GM18520 (cell line): ENCODE measurements around the gene TP53TG5.

ENCODE experiments used
- ATAC-seq: cut with Tn5 transposase; IDR thresholded peaks from one replicate; pipeline ENCODE4 v1.9.1; 2021; ENCODE audit not compliant: unreplicated experiment

The TP53TG5 gene

DNA sequence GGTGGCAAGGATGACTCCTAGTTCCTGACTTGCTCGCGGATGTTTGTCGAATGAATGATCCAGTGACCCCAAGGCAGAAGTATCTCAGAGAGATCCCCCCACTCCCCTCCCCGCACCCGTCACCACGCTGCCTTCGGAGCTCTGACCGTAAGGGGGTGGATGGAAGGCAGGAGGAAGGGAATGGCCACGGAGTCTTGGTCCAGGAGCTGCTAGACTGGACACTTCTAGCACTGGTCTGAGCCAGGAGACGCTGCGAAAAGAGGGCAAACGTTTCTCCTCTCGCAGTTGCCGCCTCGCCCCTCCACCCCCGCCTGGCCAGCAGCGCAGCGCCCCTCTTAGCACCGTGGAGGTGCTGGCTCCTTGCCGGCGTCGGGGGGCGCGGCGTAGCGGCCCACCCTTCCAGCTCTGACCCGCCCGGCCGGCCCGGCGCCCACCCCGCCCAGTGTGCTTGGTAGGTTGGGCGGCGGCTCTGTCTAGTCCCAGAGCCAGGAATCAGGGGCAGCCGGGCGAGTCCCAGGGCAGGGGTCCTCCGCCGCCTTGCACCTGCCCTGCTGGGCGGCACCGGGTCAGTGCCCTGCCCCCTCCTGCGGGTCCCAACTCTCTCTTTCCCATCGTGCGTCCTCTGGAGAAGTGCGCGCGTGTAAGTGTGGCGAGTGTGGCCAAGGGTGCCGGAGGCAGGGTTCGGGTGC is 27.6 kb upstream of the TP53TG5 start:
- no peak for ATAC-seq

DNA sequence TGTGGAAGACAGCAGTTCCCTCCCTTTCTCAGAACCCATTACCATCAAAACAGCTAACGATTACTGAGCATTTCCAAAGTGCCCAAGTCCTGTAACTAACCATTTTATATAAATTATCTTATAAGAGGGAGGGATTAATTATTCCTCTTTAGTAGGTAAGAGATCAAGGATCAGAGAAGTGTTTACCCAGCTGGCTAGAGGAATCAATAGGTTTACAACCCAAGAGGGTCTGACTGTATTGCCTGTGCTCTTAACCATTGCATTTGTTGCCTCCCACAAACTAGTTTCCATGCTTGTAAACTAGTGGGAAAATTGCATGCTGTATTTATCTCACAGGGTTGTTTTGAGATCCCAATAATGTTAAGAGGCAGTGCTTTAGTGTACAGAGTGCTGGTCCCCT is 26.3 kb upstream of the TP53TG5 start:
- ATAC-seq, result no peak

DNA sequence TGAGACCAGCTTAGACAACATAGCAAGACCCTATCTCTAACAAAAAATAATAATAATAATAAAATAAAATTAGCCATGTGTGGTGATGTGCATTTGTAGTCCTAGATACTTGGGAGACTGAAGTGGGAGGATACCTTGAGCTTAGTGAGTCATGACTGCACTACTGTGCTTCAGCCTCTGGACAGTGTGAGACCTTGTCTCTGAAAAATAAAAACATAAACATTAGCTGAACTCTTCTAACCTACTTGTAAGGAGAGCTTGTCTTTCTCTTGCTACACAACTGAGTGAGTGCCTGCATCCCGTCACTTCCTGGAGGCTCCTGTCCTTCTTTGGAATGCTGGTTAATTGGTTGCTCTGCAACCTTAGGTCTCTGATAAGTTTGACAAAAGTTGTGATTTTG is 24.8 kb upstream of the TP53TG5 start:
- no peak for ATAC-seq

DNA sequence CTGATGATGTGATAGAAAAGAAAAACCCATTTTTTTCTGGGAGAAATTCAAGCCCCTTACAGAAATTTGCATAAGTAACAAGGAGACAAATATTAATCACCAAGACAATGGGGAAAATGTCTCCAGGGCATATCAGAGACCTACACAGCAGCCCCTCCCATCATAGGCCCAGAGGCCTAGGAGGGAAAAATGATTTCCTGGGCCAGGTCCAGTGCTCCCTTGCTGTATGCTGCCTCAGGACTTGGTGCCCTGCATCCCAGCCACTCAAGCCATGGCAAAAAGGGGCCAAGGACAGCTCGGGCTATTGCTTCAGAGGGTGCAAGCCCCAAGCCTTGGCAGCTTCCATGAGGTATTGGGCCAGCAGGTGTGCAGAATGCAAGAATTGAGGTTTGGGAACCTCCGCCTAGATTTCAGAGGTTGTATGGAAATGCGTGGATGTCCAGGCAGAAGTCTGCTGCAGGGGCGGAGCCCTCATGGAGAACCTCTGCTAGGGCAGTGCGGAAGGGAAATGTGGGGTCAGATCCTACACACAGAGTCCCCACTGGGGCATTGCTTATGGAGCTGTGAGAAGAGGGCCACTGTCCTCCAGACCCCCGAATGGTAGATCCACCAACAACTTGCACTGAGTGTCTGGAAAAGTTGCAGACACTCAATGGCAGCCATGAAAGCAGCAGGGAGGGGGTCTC is 22.4 kb upstream of the TP53TG5 start:
- no peak for ATAC-seq

DNA sequence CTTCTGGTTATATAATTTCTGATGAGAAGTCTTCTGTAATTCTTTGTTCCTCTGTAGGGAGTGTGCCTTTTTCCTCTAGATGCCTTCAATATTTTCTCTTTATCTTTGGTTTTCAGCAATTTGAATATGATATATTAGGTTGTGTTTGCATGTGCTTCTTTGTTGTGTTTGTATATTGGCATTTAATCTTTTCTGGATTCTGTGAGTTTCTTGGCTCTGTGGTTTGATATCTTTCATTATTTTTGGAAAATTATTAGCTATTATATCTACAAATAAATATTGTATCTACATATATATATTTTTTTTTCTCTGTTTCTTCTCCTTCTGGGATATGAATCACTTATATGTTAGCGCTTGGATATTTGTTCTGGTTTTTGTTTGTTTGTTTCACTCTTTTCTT is 20.9 kb upstream of the TP53TG5 start:
- no peak for ATAC-seq

DNA sequence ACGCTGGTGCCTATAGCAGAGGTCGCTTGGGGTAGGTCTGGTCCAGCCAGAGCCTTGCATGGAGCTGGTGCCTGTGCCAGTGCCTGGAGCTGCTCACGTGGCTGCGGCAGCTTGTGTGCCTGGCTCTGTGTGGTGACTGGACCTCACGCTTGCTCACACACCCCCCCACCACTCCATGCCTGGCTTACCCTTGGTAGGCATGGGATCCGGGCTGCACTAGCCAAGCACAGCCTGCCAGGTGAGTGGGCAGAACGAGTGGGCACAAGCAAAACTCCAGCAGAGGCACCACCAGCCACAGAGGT is 16.9 kb upstream of the TP53TG5 start:
- ATAC-seq, result no peak

DNA sequence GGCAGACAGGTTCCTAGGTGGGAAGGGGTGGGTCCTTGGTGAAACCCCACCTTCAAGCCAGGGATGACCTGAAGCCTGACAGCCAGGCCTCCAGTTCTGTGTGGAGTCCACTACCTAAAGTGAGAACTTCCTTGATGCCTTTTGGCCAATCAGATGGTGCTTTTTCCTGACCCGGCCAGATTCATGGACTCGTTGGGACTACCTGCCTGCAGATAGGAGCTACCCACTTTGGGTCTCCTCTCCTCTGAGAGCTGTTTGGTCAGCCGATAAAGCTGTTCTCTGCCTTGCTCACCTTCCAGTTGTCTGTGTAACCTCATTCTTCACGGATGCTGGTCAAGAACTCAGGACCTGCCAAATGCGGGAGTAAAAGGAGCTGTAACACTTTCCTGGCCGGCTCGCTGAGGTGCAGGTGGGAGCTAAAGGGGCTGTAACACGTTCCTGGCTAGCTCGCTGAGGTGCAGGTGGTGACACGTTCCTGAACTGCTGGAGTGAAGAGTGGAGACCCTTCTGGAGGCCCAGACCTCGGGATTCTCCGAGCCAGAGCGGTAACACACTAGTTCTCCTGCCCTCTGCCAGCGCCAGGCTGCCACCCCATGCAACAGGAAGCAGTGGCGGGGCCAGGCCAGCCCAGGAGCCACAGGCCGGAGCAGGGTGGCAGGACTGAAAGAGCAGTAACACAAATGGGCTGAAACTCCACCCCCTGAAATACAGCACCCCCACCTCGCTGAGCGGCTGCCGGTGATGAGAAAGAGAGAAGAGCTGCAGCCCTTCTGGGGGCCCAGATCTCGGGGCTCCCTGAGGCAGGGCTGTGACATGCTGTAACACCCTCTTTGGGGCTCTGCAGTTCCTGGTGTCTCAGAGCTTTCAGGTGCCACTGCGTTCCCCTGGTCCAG is 16.3 kb upstream of the TP53TG5 start:
- no peak for ATAC-seq

DNA sequence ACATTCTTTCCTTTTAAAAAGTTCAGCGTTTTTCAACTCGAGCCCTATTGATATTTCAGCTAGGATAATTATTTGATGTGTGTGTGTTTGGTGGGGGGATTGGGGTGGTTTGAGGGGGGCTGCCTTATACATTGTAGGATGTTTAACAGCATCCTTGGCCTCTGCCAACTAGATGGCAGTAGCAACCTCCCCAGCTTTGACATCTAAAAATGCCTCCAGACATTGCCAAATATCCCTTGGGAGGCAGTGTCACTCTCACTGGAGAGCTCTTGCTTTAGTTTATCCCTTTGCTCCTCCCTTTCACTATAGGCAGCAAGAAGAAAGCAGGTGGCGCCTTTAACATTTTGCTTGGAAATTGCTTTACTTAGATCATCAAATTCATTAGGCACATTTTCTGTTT is 14.6 kb upstream of the TP53TG5 start:
- ATAC-seq, result no peak

DNA sequence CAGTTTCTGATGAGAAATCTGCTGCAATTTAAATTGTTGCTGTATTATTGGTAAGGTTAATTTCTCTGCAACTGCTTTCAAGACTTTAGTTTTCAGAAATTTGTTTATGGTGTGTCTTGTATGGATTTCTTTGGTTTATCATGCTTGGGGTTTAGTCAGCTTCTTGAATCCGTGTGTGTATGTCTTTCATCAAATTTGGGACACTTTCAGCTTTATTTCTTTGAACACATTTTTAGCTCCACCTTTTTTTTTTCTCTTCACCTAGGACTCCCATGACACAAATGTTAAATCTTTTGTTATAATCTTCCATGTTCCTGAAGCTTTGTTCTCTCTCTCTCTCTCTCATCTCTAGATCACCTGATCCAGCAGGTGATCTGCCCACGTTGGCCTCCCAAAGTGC is 13.4 kb upstream of the TP53TG5 start:
- no peak for ATAC-seq

DNA sequence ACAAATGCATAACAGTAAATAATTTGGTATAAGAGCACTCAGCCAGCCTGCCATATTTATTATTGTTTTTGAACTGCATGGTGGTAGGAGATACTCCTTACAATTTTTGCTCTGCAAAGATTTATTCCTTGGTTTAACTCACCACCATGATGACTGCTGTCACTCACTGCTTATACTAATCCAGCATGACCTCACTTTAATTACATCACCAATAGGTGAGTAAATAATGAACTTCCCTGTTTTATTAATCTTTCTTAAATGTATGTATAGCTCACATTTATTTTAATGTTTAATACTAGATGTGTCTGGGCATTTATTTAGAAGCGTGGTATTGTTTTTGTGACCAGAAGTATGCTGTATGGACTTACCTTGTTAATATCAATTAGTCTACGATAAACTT is 12.8 kb upstream of the TP53TG5 start:
- ATAC-seq, result no peak

DNA sequence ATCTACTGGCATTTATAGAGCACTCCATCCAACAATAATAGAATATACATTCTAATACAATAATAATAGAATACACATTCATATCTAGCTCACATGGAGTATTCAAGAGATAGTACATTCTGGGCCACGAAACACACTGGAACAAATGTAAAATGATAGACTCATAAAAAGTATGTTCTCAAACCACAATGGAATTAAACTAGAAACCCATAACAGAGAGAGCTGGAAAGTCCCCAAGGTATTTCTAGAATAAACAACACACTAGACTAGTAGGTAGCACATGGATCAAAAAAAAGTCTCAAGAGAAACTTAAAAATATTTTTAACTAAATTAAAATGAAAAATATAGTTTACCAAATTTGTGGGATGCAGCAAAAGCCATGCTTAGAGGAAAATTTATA is 9.1 kb upstream of the TP53TG5 start:
- no peak for ATAC-seq

DNA sequence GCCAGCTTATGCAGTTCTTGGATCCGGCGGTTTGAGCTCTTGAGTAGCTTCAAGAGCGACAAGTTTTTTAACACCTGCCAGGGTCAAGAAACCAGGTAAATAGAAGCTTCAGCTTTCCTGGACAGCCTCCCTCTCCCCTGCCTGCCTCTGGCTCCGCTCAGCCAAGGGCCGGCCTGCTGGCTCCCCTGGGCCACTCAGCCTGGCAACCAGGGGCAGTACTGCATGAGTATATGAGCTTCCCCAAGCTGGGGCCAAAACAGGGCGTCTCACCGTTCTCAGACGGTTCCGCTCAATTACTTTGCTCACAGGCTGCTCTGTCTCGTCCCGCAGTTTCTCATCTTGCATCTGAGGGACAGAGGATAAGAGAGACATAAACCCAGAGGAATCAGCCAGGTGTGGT is 856 bp downstream of the TP53TG5 start:
- ATAC-seq, result no peak

DNA sequence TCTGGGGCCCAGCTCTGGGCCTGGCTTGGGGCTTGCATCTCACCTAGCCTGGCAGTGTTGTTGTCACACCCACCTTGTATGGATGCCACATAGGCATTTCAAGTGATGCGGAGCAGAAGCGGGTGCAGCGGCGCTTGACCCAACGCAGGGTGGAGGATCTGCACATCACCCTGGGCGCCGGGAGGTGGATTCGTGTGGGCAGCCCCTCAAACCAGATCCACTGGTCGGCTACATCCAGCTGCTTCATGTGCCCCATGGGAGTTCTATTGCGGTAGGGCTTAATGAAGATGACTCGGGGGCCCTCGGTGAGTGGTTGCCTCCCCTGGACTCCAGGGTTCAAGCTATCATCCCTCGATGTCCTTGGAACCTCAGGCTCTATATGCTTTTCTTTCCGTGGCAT is 3.2 kb downstream of the TP53TG5 start:
- no peak for ATAC-seq

DNA sequence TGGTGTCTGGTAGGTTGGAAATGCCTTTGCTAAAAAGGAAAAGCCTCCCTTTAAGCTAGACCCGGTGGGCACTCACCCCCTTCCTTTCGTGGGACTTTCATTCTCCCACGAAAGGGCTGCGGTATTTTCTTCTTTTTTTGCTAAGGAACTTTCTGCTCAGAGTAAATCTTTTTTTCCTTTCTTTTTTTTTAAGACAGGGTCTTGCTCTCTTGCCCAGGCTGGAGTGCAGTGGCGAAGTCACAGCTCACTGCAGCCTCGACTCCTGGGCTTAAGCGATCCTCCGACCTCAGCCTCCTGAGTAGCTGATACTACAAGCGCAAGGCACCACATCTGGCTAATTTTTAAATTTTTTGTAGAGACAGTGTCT is 4.0 kb downstream of the TP53TG5 start:
- no peak for ATAC-seq

DNA sequence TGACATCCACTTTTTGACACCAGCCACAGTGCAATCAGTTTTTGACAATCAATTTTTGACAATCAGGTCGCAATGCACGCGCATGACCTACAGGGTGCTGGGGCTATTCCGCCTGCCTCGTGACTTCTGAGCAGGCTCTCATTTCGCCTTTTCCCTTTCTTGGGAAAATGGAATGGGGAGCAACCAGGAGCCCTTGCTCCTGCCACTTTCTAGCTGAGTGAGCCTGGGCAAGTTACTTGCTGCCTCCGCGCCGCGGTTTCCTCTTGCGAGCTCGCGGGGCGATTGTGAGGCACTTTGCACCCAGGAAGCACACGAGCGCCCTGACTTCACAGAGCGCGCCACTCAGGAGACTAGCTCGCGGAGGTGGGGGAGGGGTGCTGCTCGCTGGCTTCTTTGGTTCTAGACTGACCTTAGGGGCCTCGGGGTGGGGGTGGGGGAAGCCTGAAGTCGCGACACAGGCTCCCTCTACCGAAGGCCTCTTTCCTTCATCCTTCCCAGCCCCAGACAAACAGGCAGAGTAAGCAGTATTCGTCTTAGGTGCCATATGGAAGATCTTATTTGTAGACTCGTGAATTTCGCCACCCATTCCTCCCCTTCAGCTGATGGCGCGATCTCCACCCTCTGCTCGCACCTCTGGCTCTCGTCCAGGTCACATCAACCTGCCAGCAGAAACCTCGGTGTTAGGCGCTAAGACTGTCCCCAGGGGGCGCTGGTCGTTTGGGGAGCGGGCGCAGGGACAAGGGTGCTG is 4.6 kb downstream of the TP53TG5 start:
- ATAC-seq, result no peak

DNA sequence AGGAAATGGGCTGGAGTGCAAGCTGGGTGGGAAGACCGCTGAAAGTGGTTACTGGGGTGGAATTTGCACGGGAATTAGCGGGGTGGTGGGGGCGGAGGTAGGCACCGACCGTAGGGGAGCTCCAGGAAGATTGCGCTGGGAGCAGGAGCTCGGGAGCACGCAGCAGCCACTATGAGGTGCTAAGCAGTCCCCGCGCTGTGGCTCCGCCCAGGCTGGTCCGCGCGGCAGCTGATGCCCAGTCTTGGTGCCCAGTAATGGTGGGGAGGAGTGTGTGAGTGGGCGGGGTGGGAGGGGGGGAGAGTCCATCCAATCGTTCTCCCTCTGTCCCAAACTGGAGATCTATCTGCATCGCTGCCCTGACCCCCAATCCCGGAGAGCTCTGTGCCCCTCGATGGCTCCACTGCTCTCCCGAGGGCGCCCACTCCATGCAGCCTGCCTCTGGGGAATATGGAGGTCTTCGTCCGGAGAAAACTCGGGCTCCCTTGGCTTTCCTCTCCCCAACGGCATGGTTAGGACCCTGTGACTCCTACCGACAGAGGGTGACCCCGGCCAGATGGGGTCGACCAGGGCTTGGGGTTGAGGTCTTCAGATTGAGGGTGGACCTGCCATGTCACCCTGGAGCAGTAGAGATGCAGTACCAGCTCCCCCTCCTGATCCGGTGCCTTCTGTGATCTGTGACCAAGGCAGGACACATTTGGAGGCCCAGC is 5.3 kb downstream of the TP53TG5 start:
- ATAC-seq, result no peak

DNA sequence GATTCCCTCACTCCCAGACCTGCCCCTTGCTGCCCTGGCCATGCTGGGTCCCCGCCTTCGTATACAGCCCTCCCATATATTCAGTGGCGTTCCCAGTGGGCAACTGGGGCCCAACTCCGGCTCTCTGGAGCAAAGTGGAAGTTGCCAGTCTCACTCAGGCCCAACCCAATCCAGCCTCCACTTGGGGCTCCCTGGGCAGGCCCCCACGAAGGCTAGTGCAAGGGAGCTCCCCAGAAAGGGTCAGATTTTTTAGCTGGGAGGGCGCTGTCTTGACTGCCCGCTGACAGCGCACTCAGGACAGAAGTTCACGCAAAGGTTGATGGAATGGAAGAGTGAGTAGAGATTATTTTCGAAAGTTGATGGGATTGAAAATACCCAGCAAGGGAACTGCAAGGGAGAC is 5.9 kb downstream of the TP53TG5 start:
- ATAC-seq, result no peak

DNA sequence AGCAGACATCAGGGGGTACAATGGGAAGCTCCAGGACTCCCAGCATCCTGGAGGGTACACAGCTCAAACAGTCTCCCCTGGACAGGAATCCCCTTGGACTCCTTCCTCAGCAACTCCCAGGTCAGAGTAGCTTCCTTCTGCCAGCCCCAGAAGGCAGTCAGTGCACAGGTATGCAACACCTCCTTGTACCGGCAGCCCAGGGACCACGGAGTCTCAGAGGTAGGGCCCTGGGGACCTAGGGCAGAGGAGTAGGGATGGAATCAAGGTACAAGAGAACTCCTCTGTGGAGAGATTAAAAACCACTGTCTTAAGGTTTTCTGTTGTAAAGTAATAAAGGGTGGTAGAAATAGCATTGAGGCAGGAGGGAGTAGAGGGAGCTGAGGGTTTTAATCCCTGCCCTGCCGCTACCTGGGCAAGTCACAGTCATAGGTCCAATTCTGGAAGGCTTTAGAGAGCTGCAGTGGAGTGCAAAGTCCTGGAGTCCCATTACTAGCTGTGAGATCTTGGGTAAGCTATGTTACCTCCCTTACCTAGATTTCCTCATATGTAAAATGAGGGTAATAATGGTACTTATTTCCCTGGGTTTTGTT is 7.5 kb downstream of the TP53TG5 start:
- no peak for ATAC-seq

DNA sequence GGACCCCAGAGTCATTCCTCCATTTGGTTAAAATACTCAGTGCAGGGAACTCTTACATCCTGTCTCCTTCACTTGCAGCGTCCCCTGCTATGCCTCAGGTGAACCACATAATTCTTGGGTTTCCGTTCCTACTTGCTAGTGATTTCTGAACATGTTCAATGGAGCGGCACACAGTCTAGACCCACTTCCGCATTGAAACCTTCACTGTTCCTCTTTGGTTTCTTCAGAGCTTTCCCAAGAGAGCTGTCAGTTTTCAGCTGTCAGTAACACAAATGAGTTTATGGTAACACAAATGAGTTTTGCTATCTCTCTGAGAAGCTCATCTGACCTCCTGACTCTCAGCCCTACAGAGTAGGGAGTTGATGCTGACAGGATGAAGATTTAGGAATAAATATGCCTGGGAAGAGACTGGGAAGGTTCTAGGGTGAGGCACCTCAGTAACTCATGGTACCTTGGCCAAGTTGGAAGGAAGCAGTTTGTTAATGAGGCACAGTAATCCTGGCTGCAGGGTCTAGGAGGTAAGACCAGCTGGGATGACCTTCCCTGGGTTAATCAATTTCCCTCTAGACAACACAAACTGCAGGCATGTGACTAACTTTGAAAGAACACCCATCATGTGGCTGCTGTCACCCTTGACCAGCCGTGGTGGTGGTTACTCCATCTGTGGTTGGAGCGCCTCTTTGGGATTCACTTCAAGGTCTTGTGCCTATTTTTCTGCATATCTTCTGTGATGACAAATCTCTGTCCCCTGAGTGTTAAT is 9.7 kb downstream of the TP53TG5 start:
- ATAC-seq, result peak; percentile 61

DNA sequence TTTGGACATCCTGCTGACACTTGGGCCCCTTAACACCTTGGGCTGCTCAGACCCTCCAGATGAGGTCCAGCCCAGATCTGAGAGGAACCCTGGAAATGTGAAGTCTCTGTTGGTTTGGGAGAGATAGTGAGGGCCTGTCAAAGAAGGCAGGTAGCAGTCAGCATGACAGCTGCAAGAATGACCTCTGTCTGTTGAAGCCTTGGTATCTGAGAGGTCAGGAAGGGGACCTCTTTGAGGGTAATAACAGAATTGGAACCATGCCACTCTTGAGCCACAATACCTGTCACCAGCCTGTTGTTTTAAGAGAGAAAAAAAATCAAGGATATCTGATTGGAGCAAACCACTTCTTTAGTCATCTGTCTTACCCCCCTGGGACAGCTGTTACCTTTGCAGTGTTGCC is 11.0 kb downstream of the TP53TG5 start:
- no peak for ATAC-seq
